Fibroblast of skin of scalp (primary cell): ENCODE data around the gene PIF1.
"Not testable (repeated sequence)": the region's sequence is repeated elsewhere in the genome, so short reads cannot be mapped to it uniquely, and the experiment has no call there.

ENCODE experiments used
- DNase-seq: peaks from one replicate; pipeline ENCODE4 v3.0.0-alpha.2; 2013

The PIF1 gene

DNA sequence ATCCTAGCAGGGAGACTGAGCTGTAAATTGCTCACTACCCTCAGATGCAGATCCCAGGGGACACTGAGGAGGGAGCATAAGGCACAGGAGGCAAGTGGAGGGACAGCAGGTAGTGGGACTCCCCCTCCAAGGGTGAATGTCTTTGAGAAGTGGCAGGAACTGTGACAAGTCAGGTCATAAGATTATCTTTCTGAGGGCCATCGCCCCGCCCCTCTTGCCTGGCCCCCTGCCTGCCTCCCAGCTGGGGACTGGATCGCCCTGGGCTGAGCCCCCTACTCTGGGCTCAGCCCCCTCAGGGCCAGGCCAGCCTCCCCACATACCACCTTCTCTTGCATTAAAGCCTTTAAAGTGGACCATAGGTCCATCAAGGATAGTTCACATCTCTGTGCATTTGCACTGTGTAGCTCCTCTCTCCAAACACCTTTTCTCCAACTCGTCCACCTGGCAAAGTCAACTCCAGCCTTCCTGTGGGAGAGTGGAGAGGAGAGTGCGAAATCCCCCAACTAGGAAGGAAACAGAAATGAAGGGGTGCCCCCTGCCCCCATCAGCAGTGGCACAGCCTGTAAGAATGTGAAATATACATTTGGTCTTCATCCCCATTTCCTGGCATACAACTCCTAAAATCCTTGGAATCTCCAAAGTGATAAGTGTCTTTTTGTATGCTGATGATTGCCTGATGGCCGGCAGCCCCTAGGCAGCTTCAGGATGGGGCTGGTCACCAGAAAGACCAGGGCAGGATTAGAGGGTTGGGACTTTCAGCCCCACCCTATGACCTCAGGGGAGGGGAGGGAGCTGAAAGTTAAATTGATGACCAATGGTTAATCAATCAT lies 14.7 kb downstream of the PIF1 start:
- DNase-seq, result no peak

DNA sequence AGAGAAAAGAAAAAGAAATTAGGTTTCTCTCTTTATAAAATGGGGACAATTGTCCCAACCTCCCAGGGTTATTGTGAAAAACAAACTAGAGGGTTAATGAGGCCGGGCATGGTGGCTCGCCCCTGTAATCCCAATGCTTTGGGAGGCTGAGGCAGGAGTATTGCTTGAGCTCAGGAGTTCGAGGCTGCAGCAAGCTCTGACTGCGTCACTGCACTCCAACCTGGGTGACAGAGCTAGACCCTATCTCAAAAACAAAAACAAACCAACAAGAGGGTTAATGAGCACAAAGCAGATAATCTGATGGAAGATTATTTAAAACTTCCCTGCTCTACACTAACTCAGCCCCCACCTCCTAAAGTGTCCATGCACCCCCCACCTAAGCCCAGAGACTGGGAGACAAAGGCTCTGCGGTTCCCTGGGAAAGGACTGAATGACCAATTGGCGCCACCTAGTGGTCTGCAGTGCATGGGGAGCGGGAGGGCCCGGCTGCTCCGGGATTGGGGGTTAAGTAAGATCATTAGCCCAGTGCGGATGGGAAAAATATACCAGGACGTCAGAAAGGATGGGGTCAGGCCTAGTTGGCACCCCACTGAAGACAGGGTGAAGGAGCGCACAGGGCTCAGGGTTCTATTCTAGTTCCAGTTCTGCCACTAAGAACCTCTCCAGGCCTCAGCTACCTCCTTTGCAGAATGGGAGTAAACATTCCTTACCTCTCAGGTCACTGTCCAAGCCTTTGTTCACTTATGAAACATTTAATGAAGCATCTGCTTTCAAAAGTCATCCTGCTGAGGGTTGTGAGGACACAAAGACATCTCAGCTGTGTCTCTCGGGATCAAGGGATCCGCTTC lies 15.6 kb downstream of the PIF1 start:
- DNase-seq, result peak; percentile 70

DNA sequence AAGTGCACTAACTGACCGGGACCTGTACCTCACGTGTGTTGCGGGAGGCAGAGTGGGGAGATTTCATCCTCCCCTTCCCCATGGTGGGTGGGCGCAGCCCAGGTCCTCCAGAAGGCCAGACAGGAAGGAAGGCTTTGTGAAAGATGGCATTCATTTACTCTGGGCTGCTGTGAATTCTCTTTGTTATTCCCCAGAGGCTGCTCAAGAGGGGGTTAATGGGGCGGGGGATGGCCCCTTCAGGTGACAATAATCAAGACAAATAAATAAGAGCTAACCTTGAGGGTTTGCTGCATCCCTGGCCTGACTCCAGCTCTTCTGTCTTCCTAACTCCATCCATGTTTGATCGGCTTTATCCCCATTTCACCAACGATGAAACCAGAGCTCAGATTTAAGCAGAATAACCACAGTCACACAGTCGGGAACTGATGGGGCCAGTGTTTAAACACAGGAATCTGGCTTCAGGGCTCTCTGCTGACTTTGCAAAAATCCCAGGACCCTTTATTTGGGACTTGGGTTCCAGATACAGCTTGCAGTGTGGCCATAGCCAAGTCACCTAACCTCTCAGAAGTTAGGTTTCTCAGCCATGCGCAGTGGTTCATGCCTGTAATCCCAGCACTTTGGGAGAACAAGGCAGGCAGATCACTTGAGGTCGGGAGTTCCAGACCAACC lies 16.5 kb downstream of the PIF1 start:
- no peak for DNase-seq

DNA sequence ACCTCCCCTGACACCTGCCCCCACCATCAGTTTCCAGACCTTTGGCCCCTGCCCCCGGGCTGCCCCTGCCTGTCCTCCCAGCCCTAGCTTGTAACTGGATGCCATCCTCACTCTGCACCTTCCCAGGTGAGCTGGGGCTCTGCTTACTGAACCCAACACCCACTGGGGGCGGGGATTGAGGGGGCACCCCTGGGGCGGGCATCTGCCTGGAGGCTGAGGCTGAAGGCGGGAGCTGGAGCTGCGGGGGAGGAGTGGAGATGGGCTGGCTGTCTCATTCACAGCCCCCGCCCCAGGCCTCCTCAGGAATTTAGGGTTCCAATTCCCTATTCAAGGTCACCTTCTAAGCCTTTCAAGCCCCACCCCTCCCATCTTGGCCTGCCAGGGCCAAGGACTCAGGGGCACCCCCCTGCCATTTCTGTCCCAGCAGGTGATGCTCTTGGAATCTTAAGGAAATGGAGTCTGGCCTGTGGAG lies 17.7 kb downstream of the PIF1 start:
- DNase-seq, result no peak

DNA sequence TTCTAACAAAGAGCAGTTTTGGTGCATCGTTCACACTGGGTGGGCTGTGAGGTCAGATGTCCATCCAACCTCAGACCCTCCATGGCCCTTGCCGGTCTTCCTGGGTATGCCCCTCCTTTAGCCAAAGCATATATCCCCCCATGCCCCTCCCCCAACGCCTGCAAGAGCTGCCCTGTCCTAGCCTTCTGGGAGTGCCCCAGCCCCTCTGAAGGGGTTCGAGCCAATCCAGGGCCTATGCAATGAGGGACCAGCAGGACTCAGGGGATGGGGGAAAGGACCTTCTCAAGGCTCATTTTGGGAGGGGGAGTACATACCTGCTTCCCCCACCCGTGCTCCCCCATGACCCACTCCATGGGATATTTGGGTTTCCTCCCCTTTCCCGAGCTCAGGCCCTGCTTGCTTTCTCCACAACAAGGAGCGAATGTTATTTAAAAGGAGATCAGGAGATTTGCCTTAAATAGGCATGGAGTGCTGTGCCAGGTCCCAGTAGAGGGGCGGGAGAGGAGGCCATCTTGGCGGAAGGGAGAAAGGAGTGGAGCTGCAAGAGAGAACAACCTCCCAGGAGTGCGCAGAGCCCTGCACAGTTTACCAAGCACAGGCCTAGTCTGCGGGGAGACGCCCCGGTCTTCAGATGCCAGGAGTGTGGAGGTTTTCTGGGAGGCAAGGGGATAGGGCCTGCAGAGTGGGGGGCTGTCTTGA lies 18.2 kb downstream of the PIF1 start:
- no peak for DNase-seq

DNA sequence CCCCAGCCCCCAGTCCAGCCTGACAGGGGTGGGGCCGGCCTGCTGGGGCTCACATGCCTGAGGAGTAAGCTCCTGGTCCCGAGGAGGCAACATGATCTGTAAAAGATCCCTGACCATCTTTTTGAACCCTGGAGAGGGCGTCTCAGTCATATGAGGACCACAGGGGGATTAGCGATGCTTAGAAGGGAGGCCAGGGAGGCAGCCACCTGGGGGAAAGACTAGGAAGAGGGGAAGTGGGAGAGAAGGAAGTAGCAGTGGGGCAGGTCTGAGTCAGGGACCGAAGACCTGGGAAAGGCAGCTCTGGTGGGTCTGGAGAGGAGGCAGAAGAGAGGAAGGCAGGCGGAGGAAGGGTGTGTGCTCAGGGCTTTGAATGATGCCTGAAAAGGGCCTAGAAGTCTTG lies 18.9 kb downstream of the PIF1 start:
- no peak for DNase-seq

DNA sequence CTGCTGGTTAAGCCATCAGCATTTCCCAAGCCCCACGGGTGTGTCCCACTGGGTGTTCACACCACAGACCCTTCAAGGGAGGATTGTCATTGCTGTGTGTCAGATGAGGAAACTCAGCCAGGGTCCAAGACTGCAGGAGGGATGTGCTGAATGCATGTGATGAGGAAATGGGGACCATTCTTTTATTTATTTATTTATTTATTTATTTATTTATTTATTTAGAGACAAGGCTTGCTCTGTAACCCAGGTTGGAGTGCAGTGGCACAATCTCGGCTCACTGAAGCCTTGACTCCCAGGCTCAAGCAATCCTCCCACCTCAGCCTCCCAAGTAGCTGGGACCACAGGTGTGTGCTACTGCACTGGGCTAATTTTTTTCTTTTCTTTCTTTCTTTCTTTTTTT lies 20.8 kb downstream of the PIF1 start:
- DNase-seq, result no peak

DNA sequence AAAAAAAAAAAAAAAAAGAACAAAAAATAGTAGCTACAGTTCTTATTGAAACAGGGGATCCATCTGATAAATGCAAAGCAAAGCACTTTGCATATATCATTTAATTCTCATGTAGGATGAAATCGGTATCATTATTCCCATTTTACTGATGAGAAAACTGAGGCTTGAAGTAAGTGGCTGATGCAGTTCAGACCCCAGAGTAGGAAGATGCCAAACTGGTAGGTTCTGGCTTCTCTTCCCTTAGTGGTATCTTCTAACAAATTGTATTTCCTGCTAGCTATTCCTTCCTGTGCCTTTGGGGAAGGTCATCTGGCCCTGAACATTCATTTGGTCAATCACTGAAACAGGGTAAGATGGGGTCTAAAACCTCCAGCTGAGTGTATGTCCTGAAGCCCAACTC lies 21.9 kb downstream of the PIF1 start:
- DNase-seq, result no peak

DNA sequence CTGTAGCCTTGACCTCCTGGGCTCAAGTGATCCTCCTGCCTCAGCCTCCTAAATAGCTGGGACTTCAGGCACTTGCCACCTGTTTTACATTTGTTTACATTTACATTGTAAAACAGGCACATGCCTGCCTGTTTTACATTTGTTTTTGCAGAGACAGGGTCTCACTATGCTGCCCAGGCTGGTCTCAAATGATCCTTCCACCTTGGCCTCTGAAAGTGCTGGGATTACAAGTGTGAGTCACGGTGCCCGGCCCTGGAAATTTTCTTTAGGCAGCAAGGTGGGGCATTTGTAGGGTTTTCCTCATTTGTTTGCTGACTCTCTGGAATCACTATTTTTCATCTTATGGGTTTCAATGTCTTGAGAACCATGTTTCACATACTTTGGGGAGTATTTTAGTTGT lies 25.0 kb downstream of the PIF1 start:
- no peak for DNase-seq

DNA sequence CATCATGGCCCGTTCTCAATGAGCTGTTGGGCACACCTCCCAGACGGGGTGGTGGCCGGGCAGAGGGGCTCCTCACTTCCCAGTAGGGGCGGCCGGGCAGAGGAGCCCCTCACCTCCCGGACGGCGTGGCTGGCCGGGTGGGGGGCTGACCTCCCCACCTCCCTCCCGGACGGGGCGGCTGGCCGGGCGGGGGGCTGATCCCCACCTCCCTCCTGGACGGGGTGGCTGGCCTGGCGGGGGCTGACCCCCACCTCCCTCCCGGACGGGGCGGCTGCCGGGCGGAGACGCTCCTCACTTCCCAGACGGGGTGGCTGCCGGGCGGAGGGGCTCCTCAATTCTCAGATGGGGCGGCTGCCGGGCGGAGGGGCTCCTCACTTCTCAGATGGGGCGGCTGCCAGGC lies 26.5 kb downstream of the PIF1 start:
- DNase-seq, result not testable (repeated sequence)

DNA sequence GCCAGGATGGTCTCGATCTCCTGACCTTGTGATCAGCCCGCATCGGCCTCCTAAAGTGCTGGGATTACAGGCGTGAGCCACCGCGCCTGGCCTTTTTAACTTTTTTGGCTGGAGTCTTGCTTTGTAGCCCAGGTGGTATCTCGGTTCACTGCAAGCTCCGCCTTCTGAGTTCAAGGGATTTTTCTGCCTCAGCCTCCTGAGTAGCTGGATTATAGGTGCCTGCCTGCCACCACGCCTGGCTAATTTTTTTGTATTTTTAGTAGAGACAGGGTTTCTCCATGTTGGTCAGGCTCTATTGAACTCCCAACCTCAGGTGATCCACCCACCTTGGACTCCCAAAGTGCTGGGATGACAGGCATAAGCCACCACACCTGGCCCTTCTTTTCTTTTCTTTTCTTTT lies 29.5 kb downstream of the PIF1 start:
- not testable (repeated sequence) for DNase-seq

DNA sequence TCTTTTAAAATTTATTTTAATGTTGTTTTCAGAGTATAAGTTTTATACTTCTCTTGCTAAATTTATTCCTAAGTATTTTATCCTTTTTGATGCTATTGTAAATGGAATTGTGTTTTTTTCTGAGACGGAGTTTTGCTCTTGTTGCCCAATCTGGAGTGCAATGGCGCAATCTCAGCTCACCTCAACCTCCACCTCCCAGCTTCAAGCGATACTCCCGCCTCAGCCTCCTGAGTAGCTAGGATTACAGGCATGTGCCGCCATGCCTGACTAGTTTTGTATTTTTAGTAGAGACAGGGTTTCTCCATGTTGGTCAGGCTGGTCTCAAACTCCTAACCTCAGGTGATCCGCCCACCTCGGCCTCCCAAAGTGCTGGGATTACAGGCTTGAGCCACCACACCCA lies 30.1 kb downstream of the PIF1 start:
- DNase-seq, result not testable (repeated sequence)

DNA sequence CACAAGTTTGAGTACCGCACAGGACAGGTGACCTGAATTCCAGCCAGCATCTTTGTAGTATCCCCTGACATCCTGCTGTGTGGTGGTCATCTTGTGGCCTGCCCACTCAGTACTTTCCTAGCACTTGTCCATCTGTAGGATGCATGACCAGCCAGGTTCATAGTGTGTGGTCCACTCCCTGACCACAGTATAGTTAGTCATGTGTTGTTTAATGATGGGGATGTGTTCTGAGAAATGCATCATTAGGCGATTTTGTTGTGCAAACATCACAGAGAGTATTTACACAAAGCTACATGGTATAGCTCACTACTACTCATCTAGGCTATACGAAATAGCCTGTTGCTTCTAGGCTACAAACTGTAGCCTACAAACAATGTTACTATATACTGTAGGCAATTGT lies 33.2 kb downstream of the PIF1 start:
- DNase-seq, result no peak

DNA sequence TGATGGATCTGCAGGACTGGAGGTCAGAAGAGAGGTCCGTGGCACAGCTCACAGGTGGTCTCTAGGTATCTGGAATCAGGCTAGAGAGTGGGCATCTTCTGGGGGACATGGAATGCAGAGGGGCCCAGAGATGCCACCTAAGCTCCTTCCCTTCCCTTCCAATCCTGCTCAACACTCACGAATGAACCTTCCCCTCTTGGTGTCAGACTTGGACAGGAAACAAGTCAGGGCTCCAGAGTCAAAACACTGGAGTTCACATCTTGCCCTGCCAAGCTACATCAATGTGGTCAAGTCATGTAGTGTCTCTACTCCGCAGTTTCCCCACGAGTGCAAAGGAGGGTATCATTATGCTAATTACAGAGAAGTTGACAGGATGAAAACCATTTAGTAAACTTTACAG lies 34.0 kb downstream of the PIF1 start:
- DNase-seq, result no peak

DNA sequence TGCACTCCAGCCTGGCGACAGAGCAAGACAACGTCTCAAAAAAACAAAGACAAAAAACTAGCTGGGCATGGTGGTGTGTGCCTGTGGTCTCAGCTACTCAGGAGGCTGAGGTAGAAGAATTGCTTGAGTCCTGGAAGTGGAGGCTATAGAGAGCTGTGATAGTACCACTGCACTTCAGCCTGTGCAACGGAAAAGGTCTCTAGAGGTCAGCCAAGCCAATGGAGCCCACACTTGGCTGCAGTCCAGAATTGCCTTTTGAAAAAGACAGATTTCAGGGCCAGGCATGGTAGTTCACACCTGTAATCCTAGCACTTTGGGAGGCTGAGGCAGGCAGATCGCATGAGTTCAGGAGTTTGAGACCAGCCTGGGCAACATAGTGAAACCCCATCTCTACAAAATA lies 41.7 kb downstream of the PIF1 start:
- no peak for DNase-seq

DNA sequence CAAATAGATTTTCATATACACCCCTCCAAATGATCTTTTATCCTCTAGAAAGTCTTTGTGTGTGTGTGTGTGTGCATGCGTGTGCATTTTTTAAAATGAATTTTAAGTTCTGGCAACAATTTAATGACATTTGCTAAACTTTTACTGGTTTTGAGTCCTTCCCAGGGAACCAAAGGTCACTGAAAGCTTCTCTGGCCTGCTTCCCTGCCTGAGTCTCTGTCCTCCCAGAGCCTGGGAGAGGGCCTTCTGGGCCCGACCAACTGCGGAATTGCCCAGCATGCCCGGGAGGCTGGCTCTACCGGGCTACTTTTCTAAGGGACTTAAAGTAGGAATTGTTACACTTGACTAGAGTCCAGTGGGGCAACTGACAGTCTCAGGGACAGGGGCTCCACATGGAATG lies 42.7 kb downstream of the PIF1 start:
- DNase-seq, result no peak

DNA sequence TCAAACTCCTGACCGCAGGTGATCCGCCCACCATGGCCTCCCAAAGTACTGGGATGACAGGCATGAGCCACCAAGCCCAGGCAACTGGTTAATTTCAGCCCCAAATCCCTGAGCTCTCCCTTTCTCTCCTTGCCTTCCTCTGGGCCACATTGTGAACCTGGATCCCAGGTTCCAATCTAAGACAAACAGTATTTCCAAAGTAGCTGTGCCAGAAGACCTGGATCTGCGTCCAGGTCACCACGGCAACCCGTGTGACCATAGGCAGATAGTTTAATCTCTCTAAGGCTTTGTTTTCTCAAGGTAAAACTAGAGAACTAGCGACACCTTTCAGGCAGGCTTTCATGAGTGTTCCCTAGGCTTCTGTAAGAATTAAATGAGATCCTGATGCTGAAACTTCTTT lies 44.1 kb downstream of the PIF1 start:
- no peak for DNase-seq

DNA sequence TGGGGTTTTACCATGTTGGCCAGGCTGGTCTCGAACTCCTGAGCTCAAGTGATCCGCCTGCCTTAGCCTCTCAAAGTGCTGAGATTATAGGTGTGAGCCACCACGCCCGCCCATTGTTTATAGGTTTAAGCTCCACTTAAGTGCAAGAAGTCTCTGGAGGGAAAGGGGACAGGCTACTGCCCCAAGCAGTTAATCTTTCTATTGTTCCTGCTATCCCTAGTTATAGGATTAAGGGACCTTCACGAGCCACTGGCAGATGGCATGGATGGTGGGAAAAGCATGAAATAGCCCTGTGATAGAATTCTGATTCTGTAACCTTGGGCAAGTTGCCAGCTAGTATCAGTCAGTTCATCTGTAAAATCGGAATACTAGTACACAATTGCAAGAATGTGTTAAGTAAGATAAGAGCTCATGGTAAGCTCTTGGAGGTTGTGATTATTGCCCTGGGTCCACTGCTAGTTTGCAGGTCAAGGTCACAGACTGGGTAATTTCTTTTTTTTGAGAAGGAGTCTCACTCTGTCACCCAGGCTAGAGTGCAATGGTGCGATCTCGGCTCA lies 44.8 kb downstream of the PIF1 start:
- no peak for DNase-seq

DNA sequence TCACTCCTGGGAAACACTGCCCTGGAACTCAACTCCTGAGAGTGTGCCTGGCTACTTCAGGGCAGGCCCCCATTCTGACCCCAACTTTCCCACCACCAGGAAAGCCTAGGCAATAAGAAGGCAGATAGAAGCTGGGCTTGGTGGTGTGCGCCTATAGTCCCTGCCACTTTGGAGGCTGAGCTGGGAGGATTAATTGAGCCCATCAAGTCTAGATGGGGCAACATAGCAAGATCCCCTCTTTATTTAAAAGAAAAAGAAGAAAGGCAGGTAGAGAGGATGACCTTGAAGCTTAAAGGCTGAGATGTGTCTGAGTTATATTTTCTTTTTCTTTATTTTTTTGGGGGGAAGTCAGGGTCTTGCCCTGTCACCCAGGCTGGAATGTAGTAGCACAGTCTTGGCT lies 45.8 kb downstream of the PIF1 start:
- no peak for DNase-seq

DNA sequence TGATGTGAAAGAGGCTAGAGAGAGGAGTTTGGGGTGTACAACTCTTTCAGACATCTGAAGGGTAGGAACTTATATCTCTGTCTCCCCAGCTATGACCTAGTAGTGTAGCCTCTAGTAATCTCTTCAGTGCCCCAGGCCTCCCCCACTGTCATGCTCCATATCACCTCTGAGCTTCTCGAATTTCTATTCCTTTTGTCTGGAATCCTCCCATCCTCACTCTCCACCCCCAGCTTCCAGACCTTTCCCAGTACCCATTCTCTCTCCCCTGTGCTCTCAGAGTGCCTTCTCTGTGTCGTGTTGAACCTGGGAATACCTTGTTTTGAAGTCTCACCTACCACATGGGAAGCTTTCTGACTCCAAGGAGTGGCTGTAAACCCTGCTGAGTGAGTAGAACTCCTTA lies 46.4 kb downstream of the PIF1 start:
- no peak for DNase-seq

DNA sequence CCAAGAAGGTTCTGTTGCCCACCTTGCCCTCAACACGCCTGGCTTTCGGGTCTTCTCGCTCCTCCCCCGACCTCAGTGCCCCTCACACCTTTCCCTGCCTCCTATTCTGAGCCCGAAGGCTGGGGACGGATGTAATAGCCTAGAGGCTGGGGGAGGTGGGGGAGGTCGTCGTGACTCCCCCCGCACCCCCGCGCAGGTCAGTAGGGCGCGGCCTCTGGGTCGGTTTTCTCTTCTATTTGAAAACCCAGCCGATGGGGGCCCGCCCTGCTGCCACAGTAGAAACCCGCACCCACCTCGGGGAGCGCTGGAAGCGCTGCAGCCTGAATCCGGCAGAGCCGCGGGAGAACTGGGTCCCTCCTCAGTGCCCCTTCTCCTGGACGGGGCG lies 49.1 kb downstream of the PIF1 start:
- DNase-seq, result no peak
